Ovary (tissue), 1 donor: ENCODE measurements around the gene CACNA2D3.

Experiments
- EP300 ChIP-seq: sonication (generic); formaldehyde crosslinking; IDR thresholded peaks from one replicate; pipeline ENCODE4 v1.6.1; 2017; ENCODE audit warnings: antibody characterized with exemption
- POLR2A ChIP-seq: fragments of 450-650 bp; IDR thresholded peaks from one replicate; pipeline ENCODE4 v1.6.1; 2017; ENCODE audit warnings: antibody characterized with exemption, mild to moderate bottlenecking, moderate library complexity

- TF ChIP-seq EP300, result no peak
- TF ChIP-seq POLR2A, result no peak
Observed at GRCh38 chr3:54819946-54820345, 697.6 kb downstream of the CACNA2D3 start.
